GM19372 (cell line): ENCODE data around the gene GUCA1A.
"Not testable (repeated sequence)": the region's sequence is repeated elsewhere in the genome, so short reads cannot be mapped to it uniquely, and the experiment has no call there.

ENCODE experiments used
- ATAC-seq: cut with Tn5 transposase; IDR thresholded peaks from one replicate; pipeline ENCODE4 v1.9.1; 2021; ENCODE audit warnings: mild to moderate bottlenecking, low read depth, moderate library complexity; ENCODE audit not compliant: unreplicated experiment

The GUCA1A gene

DNA sequence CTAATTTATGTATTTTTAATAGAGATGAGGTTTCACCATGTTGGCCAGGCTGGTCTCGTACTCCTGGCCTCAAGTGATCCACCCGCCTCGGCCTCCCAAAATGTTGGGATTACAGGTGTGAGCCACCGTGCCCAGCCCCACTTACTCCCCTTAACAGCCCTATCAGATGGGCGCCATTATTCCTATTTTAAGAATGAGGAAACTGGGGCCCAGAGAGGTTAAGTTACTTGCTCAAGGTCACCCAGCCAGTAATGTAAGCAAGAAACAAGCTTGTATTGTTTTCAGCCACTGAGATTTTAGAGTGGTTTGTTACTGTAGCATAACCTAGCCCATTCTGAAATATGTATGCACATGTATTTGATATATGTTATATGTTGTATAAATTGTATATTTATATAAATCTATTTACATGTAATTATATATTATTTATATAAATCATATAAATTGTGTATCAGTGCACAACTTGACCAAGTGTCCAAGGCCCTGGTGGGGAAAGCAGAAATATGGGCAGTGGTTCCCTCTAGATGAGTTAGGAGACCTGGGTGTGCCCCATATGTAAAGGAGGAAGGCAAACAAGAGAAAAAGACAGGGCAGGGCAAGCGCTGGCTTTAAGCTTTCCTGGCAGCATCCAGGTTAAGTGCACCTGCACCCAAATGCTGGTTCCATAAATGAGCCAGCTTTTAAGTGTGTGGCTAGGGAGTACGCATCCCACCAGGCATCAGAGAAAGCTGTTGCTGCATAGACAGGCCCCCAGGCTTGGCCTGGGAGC is 1.2 kb upstream of the GUCA1A start:
- no peak for ATAC-seq

DNA sequence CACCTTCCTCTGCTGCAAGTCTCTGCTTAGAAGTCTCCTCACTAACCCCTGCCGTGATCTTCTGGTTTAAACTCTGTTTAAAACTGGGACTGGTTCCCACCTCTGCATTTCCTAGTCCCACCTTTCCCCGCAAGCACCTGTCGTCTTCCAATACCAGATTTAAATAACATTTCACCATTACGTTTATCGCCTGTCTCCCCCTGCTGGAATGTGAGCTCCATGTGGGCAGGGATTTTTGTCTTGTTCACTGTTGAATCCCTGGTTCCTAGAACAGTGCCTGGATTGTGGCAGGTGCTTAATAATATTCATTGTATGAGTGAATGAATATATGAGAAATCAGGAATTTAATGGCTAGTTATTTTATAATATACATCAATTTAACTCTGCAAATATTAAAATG is 2.7 kb downstream of the GUCA1A start:
- no peak for ATAC-seq

DNA sequence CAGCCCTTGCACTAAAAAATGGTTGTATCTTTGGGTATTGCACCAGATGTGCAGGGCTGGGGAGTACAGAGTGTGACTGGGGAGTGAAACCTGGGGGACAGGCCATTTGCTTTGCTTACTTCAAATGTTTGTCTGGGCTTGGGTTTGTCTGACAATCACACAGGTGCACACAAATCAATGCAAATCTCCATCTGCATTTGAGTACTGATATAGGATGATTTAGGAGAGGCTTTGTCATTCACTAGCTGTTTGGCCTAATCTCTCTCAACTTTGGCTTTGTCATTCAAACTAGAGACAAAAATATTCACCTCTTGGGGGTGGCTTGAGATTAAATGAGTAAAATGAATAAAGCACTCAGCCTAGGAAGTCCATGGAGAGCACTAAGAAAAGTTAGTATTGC is 3.8 kb downstream of the GUCA1A start:
- ATAC-seq = no peak

DNA sequence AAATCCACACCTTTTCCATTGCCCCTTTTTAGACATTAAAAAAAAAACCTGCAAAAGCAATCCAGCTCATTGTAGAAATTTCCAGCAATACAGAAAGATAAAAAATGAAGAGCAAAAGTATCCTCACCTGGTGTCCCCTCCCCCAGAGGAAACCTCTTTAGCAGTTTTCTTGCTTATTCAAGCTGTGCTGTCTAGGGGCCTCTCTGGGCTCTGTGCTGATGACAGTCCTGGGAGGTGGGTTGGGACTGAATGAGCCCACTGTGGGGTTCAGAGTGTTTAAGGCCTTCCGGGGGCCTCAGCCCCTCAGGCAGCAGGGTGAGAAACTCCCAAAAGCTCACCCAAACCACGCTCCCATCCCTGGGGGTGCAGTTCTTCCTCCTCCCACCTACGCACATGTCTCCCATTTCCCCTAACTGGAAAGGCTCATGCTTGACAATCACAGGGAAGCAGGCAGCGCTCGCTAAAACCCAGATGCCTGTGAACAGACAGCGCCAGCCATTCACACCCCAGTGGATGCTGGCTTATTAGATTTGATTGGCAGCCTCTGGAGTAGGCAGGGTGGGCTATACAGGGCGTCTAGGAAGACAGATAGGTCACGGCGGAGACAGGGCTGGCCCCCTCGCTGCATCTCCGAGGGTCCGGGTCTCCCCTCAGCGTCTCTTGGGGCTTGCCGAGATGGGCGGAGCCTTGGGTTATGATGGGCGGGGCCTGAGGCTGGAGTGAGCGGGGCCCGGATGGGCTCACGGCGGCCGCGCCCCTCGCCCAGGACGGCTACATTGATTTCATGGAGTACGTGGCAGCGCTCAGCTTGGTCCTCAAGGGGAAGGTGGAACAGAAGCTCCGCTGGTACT is 4.6 kb downstream of the GUCA1A start:
- ATAC-seq = no peak

DNA sequence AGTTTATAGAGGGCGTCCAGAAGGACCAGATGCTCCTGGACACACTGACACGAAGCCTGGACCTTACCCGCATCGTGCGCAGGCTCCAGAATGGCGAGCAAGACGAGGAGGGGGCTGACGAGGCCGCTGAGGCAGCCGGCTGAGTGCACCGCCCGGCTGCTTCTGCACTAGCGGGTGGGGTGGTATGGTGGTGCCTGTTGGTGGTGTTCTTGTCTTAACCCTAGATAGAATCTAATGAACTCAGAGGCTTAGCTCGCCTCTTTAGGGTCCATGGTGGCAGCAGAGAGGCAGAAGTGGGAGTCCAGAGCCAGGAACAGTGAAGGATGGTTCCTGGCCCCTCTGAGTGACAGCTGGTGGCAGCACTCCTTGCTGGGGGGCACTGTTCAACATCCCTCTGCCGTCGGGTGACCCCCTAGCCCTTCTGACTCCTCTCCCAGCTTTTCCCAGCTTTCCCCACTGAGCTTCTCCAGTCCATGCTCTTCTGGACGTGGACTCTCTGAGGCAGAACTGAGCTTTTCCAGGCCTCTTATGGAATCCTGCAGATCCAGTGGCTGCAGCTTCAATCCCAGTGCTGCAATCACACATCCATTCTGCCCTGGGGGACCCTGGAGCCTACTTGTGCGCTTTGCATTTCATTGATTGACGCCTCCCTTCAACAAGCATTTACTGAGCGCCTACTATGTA is 6.2 kb downstream of the GUCA1A start:
- ATAC-seq = no peak

GRCh38 chr6:42179945-42180313 is 6.8 kb downstream of the GUCA1A start:
- no peak for ATAC-seq

- ATAC-seq = no peak
Observed at GRCh38 chr6:42182101-42182500, 8.9 kb downstream of the GUCA1A start.

DNA sequence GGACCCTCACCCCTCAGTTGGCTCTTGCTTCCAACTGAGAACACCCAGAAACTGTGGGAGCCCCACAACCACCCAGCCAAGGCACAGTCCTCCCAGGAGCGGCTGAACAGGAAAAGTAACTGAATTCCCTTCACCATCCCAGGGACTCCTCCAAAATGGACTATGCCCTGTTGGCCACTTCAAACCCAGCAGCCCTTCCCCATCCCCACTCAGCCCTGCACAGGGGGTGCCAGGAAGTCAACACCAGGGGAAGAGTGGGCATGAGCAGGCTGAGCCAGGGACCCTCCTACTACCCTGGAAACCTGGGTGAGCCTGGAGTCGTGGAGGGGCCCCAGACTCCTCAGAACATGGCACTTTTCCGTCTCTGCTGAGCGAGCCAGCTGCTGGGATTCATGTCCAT is 11.3 kb downstream of the GUCA1A start:
- ATAC-seq = no peak

GRCh38 chr6:42185597-42185996 is 12.4 kb downstream of the GUCA1A start:
- no peak for ATAC-seq

GRCh38 chr6:42188406-42188805 is 15.2 kb downstream of the GUCA1A start:
- no peak for ATAC-seq

GRCh38 chr6:42190554-42191183 is 17.5 kb downstream of the GUCA1A start:
- no peak for ATAC-seq

- not testable (repeated sequence) for ATAC-seq
Observed at GRCh38 chr6:42192385-42192784, 19.2 kb downstream of the GUCA1A start.

DNA sequence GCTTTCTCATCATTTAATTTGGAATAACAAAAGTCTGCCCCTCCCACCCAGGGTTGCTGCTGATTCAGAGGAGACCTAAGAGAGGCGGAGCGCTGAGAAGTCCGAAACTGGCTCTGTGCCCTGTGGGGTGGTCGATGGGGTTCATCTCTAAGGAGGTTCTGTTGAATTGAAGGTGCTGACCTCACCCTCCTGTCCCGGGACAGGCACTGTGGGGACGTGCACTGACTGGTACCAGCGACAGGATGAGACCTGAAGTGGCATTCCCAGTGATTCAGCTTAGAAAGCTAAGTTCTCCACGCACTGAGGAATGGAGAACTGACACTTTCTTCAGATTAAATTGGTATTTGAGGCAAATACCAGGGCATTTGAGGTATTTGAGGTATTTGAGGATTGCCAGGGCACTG is 20.3 kb downstream of the GUCA1A start:
- no peak for ATAC-seq

GRCh38 chr6:42194056-42194455 is 20.9 kb downstream of the GUCA1A start:
- ATAC-seq = no peak

GRCh38 chr6:42195415-42195814 is 22.3 kb downstream of the GUCA1A start:
- no peak for ATAC-seq

DNA sequence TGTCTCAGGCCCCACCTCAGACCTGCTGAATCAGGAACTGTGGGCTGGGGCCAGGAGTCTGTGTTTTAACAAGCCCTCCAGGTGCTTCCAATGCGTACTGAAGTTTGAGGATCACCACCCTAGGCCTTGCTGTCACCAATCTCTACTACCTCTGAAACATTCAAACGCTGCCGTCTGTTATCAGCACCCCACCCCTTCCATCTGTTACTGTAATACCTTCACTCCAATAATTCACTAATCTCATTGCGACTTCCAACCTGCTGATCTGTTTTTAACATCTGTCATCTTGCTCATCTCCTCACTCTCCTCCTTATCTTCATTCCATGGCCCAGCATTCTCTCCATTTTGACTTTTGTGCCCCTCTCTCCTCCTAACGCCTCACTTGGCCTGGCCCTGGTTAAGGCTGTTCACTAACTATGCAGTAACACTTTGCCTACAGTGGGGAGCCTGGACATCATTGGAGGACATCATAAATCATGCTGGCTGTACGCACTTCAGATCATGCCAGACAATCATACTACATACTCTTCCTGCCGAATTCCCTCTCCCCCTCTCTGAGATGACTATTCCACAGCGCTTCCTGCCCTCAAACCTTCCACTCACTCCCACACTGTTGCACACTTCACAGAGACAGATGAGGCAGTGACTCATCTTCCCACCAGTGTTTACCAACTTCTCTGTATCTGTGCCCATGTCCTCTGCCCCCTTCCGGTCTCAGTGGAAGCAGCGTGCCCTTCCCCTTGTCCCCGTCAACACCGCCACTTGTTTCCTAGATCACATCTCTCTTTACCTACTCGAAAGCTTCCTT is 24.6 kb downstream of the GUCA1A start:
- ATAC-seq = no peak

DNA sequence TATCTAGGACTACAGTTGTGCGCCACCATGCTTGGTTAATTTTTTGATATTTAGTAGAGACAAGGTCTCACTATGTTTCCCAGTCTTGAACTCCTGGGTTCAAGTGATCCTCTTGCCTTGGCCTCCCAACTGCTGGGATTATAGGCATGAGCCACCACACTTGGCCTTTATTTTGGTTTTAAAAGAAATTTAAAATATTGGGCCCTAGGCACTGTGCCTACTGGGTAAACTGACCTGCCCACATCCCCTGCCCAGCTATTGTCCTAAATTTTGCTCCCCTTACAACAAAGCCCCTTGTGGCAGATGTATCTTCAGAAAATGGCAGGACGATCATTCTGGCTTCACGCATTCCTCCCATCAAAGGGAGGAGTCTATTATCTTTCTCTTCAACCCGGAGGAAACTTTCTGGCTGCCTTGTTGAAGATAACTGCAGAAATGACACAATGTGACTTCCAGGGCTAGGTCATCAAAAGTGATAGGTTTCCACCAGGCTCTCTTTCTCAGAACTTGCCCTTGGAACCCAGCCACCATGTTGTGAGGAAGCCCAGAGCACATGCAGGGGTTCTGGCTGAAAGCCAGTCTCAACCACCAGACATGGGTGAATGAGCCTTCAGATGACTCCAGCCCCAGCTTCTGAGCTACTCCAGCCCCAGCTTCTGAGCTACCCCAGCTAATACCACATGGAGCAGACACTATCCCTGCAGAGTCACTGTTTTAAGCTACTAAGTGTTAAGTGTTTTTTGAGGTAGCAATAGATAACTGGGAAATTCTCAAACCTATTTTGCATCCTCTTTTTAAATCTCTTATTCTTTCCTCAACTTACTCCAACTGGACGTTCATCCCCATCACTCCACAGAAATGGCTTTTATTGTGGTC is 26.2 kb downstream of the GUCA1A start:
- ATAC-seq = no peak

- ATAC-seq = no peak
Observed at GRCh38 chr6:42200035-42200434, 26.9 kb downstream of the GUCA1A start.

DNA sequence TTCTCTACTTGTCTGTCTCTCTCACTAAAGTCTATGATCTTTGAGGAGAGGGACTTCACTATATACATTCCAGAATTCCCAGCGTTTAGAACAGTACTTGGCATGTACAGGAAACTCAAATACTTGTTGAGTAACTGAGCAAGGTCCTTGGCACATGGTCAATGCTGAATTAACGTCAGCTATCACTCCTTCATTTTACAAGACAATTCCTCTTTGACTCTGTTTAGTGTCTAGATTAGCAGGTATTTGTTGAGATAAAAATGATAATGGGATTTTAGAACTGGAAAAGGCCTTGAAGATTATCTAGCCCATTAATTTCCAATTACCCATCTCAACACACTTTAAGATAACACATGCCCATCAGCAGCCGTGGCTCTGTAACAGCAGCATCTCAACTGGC is 28.2 kb downstream of the GUCA1A start:
- no peak for ATAC-seq
